A673 (cell line): Measurements from ENCODE around the gene TBX21. TPM values are rescaled to one million over a fixed set of nuclear protein-coding genes. Genes with fewer than 3 reads are reported as not detected.

Experiments used
- BruUV-seq: library from RNA; stranded (reverse); fragments of 400-500 nt; replicated peaks from 2 replicates; lab custom pipeline; 2021; lab: Mats Ljungman, UMichigan
- CTCF ChIA-PET: fragments of 300-600 bp; sonication (Branson Sonifier 250); formaldehyde crosslinking; loops from one replicate; lab custom pipeline; 2022; ENCODE audit warnings: antibody characterized with exemption; lab: Charles Lee
- POLR2A ChIA-PET: fragments of 300-600 bp; sonication (Branson Sonifier 250); formaldehyde crosslinking; loops from one replicate; lab custom pipeline; 2022; ENCODE audit warnings: antibody characterized with exemption; ENCODE audit not compliant: low non-redundant PET; lab: Charles Lee
- DNase-seq: peaks from one replicate; pipeline ENCODE4 v3.0.0-alpha.2; 2015; ENCODE audit warnings: low spot score
- H3K27ac ChIP-seq: fragments of 200-600 bp; sonication (generic); 2 replicates; pipeline ENCODE4 v1.5.1; 2016; ENCODE audit warnings: mixed run types, low read depth, mild to moderate bottlenecking, mixed read lengths, antibody characterized with exemption, low read length; ENCODE audit not compliant: poor library complexity, severe bottlenecking
- H3K27me3 ChIP-seq: fragments of 200-600 bp; sonication (generic); replicated peaks from 2 replicates; pipeline ENCODE4 v1.6.1; 2017; ENCODE audit warnings: mixed run types, low read depth, mild to moderate bottlenecking, mixed read lengths, antibody characterized with exemption, low read length; ENCODE audit not compliant: insufficient read depth, poor library complexity
- H3K36me3 ChIP-seq: fragments of 200-600 bp; sonication (generic); 2 replicates; pipeline ENCODE4 v1.6.1; 2016; ENCODE audit warnings: mixed run types, mild to moderate bottlenecking, mixed read lengths, antibody characterized with exemption, low read length; ENCODE audit not compliant: insufficient read depth, poor library complexity, severe bottlenecking
- H3K4me1 ChIP-seq: fragments of 200-600 bp; sonication (generic); 2 replicates; pipeline ENCODE4 v1.6.1; 2017; ENCODE audit warnings: mixed run types, mild to moderate bottlenecking, mixed read lengths, antibody characterized with exemption, low read length; ENCODE audit not compliant: insufficient read depth, poor library complexity, severe bottlenecking
- H3K4me3 ChIP-seq: fragments of 200-600 bp; sonication (generic); 2 replicates; pipeline ENCODE4 v1.5.1; 2016; ENCODE audit warnings: low read depth, mixed run types, mild to moderate bottlenecking, mixed read lengths, low read length; ENCODE audit not compliant: poor library complexity, severe bottlenecking
- H3K9me3 ChIP-seq: fragments of 200-600 bp; sonication (generic); 2 replicates; pipeline ENCODE4 v1.6.1; 2016; ENCODE audit warnings: mixed run types, low read depth, mild to moderate bottlenecking, mixed read lengths, antibody characterized with exemption, low read length; ENCODE audit not compliant: poor library complexity, severe bottlenecking
- EZH2 ChIP-seq: fragments of 200-600 bp; sonication (generic); IDR thresholded peaks from 2 replicates; pipeline ENCODE4 v1.6.1; 2017; ENCODE audit warnings: borderline replicate concordance, low read depth, mild to moderate bottlenecking, mixed read lengths, antibody characterized with exemption, low read length; ENCODE audit not compliant: poor library complexity, severe bottlenecking
- intact Hi-C: fragments of 100-400 bp; cut with micrococcal nuclease; formaldehyde crosslinking; loops from one replicate; pipeline ENCODE4 v1.10.0; 2022; ENCODE audit not compliant: unreplicated experiment
- total RNA-seq: library from RNA; stranded (reverse); gene quantifications from 2 replicates; pipeline ENCODE4 v1.2.3, GENCODE V29; 2021
- TF ChIP-seq, protein P1 (sequence below): fragments of 300-800, 200-600 bp; sonication (generic); conservative IDR thresholded peaks from 2 replicates; pipeline ENCODE4 v1.5.1; 2017; ENCODE audit warnings: low read depth, mild to moderate bottlenecking, antibody characterized with exemption, low read length, moderate library complexity, mixed read lengths

TBX21 gene
- total RNA-seq, 1 experiment from 2014 or later, result not detected

DNA sequence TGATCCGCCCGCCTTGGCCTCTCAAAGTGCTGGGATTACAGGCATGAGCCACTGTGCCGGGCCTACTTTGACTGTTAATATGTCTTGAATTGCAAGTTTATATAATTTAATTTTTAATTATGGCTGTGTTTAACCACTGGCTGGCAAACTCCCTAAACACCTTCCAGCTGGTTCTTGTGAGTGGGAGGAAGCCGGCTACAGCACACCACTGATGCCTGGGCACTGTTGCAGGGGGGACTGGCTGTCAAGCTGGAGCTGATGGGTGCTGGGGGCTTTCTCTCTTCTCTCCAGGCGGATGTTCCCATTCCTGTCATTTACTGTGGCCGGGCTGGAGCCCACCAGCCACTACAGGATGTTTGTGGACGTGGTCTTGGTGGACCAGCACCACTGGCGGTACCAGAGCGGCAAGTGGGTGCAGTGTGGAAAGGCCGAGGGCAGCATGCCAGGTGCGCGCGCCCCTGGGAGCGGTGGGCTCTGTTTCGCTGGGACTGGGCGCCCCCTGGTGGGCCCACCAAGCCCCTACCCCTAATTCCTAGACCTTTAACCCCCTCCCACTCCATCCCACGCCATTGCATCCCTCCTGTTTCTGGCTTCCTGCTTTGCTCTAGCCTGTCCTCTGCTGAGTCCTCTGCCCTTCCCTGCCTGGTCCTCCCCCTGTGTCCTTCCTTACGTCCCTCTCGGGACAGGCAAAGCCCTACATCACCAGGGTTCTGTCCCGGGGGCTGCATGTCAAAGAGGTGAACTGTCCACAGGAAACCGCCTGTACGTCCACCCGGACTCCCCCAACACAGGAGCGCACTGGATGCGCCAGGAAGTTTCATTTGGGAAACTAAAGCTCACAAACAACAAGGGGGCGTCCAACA is 9.5 kb downstream of the TBX21 start:
- CTCF ChIA-PET, result interaction anchor here (0.6 kb wide), 1 partner anchor 10 kb away, joined by 3 read pairs; the partner anchor contains the start of gene TBX21
- DNase-seq, result no peak
- intact Hi-C loops, result loop anchor here (2.0 kb wide), 1 partner anchor 44 kb away; no protein-coding TSS in a partner anchor

GRCh38 chr17:47744168-47745036 is 11.4 kb downstream of the TBX21 start:
- Histone ChIP-seq H3K4me3 (no peak overlapping the region), H3K4me1 (no peaks in the 10 kb centered on the region), H3K27ac (no peak overlapping the region), H3K27me3 (no peaks in the 10 kb centered on the region), H3K9me3 (no peaks in the 10 kb centered on the region), H3K36me3 (no peaks in the 10 kb centered on the region)
- ChIA-PET CTCF (interaction anchor here (0.6 kb wide), 1 partner anchor 11 kb away, joined by 3 read pairs; the partner anchor contains the start of gene TBX21), POLR2A (no interaction called here)
- no TSS peak for BruUV-seq
- intact Hi-C loops, result no loop called here
- no peak for TF ChIP-seq EZH2
- no peak for DNase-seq

More for the DNA sequence above, 9.5 kb downstream of the TBX21 start:
- Histone ChIP-seq H3K9me3 (no peaks in the 10 kb centered on the region), H3K4me3 (no peak overlapping the region), H3K27ac (no peak overlapping the region), H3K4me1 (no peaks in the 10 kb centered on the region), H3K36me3 (no peaks in the 10 kb centered on the region), H3K27me3 (no peaks in the 10 kb centered on the region)
- POLR2A ChIA-PET, result no interaction called here
- TF ChIP-seq EZH2, result no peak
- TF ChIP-seq, protein P1, sequence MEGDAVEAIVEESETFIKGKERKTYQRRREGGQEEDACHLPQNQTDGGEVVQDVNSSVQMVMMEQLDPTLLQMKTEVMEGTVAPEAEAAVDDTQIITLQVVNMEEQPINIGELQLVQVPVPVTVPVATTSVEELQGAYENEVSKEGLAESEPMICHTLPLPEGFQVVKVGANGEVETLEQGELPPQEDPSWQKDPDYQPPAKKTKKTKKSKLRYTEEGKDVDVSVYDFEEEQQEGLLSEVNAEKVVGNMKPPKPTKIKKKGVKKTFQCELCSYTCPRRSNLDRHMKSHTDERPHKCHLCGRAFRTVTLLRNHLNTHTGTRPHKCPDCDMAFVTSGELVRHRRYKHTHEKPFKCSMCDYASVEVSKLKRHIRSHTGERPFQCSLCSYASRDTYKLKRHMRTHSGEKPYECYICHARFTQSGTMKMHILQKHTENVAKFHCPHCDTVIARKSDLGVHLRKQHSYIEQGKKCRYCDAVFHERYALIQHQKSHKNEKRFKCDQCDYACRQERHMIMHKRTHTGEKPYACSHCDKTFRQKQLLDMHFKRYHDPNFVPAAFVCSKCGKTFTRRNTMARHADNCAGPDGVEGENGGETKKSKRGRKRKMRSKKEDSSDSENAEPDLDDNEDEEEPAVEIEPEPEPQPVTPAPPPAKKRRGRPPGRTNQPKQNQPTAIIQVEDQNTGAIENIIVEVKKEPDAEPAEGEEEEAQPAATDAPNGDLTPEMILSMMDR, result peak; percentile 58
- BruUV-seq, result no TSS peak

GRCh38 chr17:47745037-47745380 is 12.0 kb downstream of the TBX21 start:
- ChIA-PET CTCF (no interaction called here), POLR2A (no interaction called here)
- intact Hi-C loops, result no loop called here
- Histone ChIP-seq H3K27me3 (peaks cover 5% of the 10 kb centered on the region), H3K27ac (no peak overlapping the region), H3K9me3 (no peaks in the 10 kb centered on the region), H3K4me3 (no peak overlapping the region), H3K4me1 (no peaks in the 10 kb centered on the region), H3K36me3 (no peaks in the 10 kb centered on the region)
- TF ChIP-seq, protein P1, result no peak
- TF ChIP-seq EZH2, result no peak
- DNase-seq, result no peak
- BruUV-seq, result no TSS peak
